ENCODE measurements around the gene PPP1R1C.

- TF ChIP-seq EP300 (IDR thresholded peaks at IDR 0.05) (no peak), CTCF (IDR thresholded peaks at IDR 0.05) (no peak)
Observed at GRCh38 chr2:182048621-182049020, 63.0 kb downstream of the PPP1R1C start.
